ENCODE data around the gene TRIM69. TPM values are rescaled to one million over a fixed set of nuclear protein-coding genes. Genes with fewer than 3 reads are reported as not detected.
"Not testable (repeated sequence)": the region's sequence is repeated elsewhere in the genome, so short reads cannot be mapped to it uniquely, and the experiment has no call there.

TRIM69 gene
- total RNA-seq, 2 experiments from 2014 or later: 65.8 to 67.9 TPM

DNA sequence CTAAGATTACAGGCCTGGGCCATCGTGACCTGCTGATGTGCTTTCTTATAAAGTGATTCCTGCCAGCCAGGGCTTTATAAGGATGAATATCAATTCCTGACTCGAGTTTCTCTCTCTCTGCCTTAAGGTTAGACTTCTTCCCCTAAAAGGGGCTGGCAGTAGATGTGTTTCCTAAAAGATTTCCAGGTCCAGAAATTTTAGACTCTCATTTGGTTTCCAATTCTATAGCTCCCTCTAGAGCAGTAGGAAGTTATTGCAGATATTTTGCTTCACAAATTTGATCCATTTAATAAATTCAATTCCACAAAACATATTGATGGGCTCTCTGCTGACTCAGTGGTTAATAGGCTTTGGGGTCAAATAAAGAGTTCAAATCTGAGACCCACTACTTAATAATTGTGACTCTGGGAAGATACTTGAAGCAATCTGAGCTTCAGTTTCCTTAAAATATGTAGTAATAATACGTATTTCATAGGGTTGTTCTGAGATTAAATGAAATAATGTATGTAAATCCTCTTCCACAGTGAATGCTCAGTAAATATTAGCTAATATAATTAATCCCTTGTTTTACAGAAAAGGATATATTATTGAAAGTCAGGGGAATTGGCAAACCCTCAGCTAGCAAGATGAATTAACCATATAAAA, 2.1 kb downstream of the TRIM69 start:
- POLR2A ChIA-PET: interaction anchor here (0.6 to 15.3 kb wide), 4 partner anchors 10 to 75 kb away, joined by 3 to 474 read pairs (median 26); partner anchors contain the start of genes B2M, PATL2 and SPG11
- peak overlapping the region; percentile 47 for H3K27ac Mint-ChIP-seq
- no peak for DNase-seq
- CTCF ChIA-PET: interaction anchor here (0.6 to 7.7 kb wide), 37 partner anchors 8 to 435 kb away, joined by 3 to 150 read pairs (median 6); partner anchors contain the start of genes B2M, PATL2 and SPG11
- H3K4me3 Mint-ChIP-seq: peak overlapping the region; percentile 38
- H3K36me3 Mint-ChIP-seq (ENCODE audit: low read depth): peaks cover 8% of the 10 kb centered on the region
- H3K9me3 Mint-ChIP-seq (ENCODE audit: low read depth): no peaks in the 10 kb centered on the region
- ATAC-seq: no peak
- no peaks in the 10 kb centered on the region for H3K27me3 Mint-ChIP-seq
- peaks cover 47% of the 10 kb centered on the region for H3K4me1 Mint-ChIP-seq
- intact Hi-C loops (cut with DNase I, micrococcal nuclease): loop anchor here (1.0 to 5.0 kb wide), 6 partner anchors 9 to 160 kb away; partner anchors contain the start of gene SPG11 (in 1 of the 2)

DNA sequence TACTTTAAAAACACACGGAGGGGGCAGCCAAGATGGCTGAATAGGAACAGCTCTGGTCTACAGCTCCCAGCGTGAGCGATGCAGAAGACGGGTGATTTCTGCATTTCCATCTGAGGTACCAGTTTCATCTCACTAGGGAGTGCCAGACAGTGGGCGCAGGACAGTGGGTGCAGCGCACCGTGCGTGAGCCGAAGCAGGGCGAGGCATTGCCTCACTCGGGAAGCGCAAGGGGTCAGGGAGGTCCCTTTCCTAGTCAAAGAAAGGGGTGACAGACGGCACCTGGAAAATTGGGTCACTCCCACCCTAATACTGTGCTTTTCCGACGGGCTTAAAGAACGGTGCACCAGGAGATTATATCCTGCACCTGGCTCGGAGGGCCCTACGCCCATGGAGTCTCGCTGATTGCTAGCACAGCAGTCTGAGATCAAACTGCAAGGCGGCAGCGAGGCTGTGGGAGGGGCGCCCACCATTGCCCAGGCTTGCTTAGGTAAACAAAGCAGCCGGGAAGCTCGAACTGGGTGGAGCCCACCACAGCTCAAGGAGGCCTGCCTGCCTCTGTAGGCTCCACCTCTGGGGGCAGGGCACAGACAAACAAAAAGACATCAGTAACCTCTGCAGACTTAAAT, 3.0 kb downstream of the TRIM69 start:
- not testable (repeated sequence) for H3K27me3 Mint-ChIP-seq, H3K4me3 Mint-ChIP-seq
- CTCF ChIA-PET: interaction anchor here (0.9 to 7.7 kb wide), 30 partner anchors 8 to 193 kb away, joined by 3 to 150 read pairs (median 7); partner anchors contain the start of genes B2M, PATL2 and SPG11

DNA sequence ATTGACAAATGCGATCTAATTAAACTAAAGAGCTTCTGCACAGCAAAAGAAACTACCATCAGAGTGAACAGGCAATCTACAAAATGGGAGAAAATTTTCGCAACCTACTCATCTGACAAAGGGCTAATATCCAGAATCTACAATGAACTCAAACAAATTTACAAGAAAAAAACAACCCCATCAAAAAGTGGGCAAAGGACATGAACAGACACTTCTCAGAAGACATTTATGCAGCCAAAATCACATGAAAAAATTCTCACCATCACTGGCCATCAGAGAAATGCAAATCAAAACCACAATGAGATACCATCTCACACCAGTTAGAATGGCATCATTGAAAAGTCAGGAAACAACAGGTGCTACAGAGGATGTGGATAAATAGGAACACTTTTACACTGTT, 7.1 kb downstream of the TRIM69 start:
- POLR2A ChIA-PET, H3K4me1 Mint-ChIP-seq, CTCF ChIA-PET: not testable (repeated sequence)

More for the DNA sequence above, 3.0 kb downstream of the TRIM69 start:
- ATAC-seq; H3K9me3 Mint-ChIP-seq (ENCODE audit: low read depth); DNase-seq; H3K36me3 Mint-ChIP-seq (ENCODE audit: low read depth); H3K27ac Mint-ChIP-seq: not testable (repeated sequence)
- H3K4me1 Mint-ChIP-seq: peaks cover 41% of the 10 kb centered on the region
- intact Hi-C loops (cut with DNase I, micrococcal nuclease): loop anchor here (2.0 to 5.0 kb wide), 2 partner anchors 142 to 147 kb away; no protein-coding TSS in a partner anchor
- POLR2A ChIA-PET: interaction anchor here (1.7 kb wide), 1 partner anchor 11 kb away, joined by 6 read pairs; no protein-coding TSS in a partner anchor

DNA sequence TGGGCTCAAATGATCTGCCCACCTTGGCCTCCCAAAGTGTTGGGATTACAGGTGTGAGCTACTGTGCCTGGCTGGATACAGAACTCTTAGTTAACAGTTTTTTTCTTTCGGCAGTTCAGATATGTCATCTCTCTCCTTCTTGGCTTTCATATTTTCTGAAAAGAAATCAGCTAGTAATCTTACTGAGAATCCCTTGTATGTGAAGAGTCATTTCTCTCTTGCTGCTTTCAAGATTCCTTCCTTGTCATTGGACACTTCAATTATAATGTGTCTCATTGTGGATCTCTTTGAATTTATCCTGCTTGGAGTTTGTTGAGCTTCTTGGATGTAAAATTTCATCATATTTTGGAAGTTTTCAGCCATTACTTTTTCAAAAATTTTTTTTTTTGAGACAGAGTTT, 17.0 kb downstream of the TRIM69 start:
- peaks cover 22% of the 10 kb centered on the region for H3K4me1 Mint-ChIP-seq
- intact Hi-C loops (cut with DNase I, micrococcal nuclease): no loop called here
- H3K4me3 Mint-ChIP-seq: no peak overlapping the region
- POLR2A ChIA-PET: interaction anchor here (0.7 kb wide), 1 partner anchor 23 kb away, joined by 5 read pairs; no protein-coding TSS in a partner anchor
- CTCF ChIA-PET: interaction anchor here (0.8 to 3.6 kb wide), 4 partner anchors 15 to 169 kb away, joined by 4 to 19 read pairs (median 5); partner anchors contain the start of gene SPG11
- no peak for DNase-seq
- H3K36me3 Mint-ChIP-seq (ENCODE audit: low read depth): peaks cover 23% of the 10 kb centered on the region
- no peak overlapping the region for H3K27ac Mint-ChIP-seq
- H3K27me3 Mint-ChIP-seq: no peaks in the 10 kb centered on the region
- no peak for ATAC-seq
- H3K9me3 Mint-ChIP-seq (ENCODE audit: low read depth): peaks cover 10% of the 10 kb centered on the region

More for the DNA sequence above, 7.1 kb downstream of the TRIM69 start:
- H3K4me3 Mint-ChIP-seq; DNase-seq; H3K36me3 Mint-ChIP-seq (ENCODE audit: low read depth); H3K27ac Mint-ChIP-seq; H3K27me3 Mint-ChIP-seq; H3K9me3 Mint-ChIP-seq (ENCODE audit: low read depth); ATAC-seq; intact Hi-C loops (cut with DNase I, micrococcal nuclease): not testable (repeated sequence)

DNA sequence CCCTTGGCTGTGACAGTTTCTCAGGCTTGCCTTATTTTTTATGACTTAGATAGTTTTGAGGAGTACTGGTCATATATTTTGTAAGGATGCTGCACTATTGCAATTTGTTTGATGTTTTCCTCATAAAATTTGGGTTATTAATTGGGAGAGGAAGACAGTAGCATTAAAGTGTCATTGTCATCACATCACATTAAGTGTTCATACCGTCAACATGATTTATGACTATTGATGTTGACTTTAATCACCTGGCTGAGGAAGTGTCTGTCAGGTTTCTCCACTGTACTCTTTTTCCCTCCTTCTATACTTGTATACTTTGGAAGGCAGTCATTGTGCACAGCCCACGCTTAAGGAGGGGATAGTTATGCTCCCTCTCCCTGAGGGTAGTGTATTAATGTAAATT, 26.9 kb downstream of the TRIM69 start:
- H3K27ac Mint-ChIP-seq: no peak overlapping the region
- H3K36me3 Mint-ChIP-seq (ENCODE audit: low read depth): peaks cover 2% of the 10 kb centered on the region
- ChIA-PET POLR2A (no interaction called here), CTCF (no interaction called here)
- no peak for ATAC-seq
- intact Hi-C loops (cut with DNase I, micrococcal nuclease): no loop called here
- no peak for DNase-seq
- H3K27me3 Mint-ChIP-seq: no peaks in the 10 kb centered on the region
- H3K4me1 Mint-ChIP-seq: no peaks in the 10 kb centered on the region
- no peak overlapping the region for H3K4me3 Mint-ChIP-seq
- no peaks in the 10 kb centered on the region for H3K9me3 Mint-ChIP-seq (ENCODE audit: low read depth)

DNA sequence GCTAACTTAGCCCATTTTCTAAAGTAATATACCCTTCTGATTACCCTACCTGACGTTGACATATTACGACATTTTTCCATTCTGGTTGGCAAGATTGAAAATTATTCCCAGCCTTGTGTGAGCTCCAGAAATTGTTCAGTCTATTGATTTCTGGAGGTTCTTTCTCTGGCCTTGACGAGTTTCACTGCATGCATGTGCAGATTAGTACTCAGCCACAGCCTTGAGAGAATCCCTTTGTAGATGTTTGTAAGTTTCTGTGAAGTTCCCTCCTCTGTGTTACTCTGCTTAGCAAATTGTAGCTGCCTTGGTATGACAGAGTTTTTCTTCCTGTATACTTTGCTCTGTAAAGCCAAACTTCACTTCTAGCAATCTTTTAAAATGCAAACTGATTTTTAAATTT, 27.5 kb downstream of the TRIM69 start:
- H3K4me1 Mint-ChIP-seq: no peaks in the 10 kb centered on the region
- ChIA-PET CTCF (interaction anchor here (0.7 to 1.3 kb wide), 2 partner anchors 100 to 185 kb away, joined by 3 to 5 read pairs; partner anchors contain the start of gene SPG11), POLR2A (no interaction called here)
- intact Hi-C loops (cut with DNase I, micrococcal nuclease): no loop called here
- H3K27ac Mint-ChIP-seq: no peak overlapping the region
- H3K9me3 Mint-ChIP-seq (ENCODE audit: low read depth): no peaks in the 10 kb centered on the region
- no peak for DNase-seq
- H3K4me3 Mint-ChIP-seq: no peak overlapping the region
- H3K36me3 Mint-ChIP-seq (ENCODE audit: low read depth): peaks cover 2% of the 10 kb centered on the region
- no peak for ATAC-seq
- no peaks in the 10 kb centered on the region for H3K27me3 Mint-ChIP-seq

DNA sequence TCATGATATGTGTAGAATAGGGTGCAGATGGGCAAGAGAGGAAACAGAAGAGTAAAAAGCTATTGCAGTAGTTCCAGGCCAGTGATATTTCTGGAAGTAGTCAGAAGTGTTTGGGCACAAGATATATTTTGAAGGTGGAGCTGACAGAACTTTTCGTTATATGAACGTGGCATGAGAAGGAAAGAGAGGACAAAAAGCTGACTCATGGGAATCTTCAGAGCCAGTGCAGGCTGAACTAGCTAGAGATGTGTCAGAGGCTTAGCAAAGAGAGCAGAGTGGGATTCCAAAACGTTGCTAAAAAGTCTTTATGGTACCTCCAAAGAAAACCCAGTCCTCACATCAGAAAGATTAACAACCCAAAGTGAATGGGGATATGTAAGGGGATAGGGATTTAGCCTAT, 28.7 kb downstream of the TRIM69 start:
- Mint-ChIP-seq H3K27ac (no peak overlapping the region), H3K9me3 (ENCODE audit: low read depth) (peaks cover 3% of the 10 kb centered on the region), H3K36me3 (ENCODE audit: low read depth) (peaks cover 5% of the 10 kb centered on the region), H3K4me1 (no peaks in the 10 kb centered on the region), H3K27me3 (no peaks in the 10 kb centered on the region), H3K4me3 (no peak overlapping the region)
- DNase-seq: no peak
- ChIA-PET CTCF (interaction anchor here (0.6 to 1.9 kb wide), 4 partner anchors 9 to 186 kb away, joined by 3 to 7 read pairs (median 4); no protein-coding TSS in a partner anchor), POLR2A (interaction anchor here (1.0 to 1.1 kb wide), 2 partner anchors 46 to 188 kb away, joined by 3 to 5 read pairs; no protein-coding TSS in a partner anchor)
- no peak for ATAC-seq
- intact Hi-C loops (cut with DNase I, micrococcal nuclease): no loop called here

DNA sequence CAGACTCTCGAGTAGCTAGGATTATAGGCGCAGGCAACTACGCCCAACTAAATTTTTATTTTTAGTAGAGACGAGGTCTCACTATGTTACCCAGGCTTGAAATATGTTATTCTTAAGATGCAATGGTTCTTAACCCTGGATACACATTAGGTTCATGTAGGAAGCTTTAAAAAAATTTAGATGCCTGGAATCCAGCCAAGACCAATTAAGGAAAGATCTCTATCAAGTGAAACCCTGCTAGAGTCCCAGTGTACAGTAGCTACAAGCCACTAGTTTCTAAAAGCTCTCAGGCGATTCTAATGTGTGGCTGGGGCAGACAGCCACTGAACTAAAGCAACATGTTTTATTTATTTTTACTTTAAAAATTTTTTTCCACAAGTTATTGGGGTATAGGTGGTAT, 33.2 kb downstream of the TRIM69 start:
- intact Hi-C loops (cut with DNase I, micrococcal nuclease): no loop called here
- Mint-ChIP-seq H3K4me1 (no peaks in the 10 kb centered on the region), H3K4me3 (no peak overlapping the region), H3K36me3 (ENCODE audit: low read depth) (peaks cover 22% of the 10 kb centered on the region), H3K9me3 (ENCODE audit: low read depth) (peaks cover 16% of the 10 kb centered on the region), H3K27me3 (no peaks in the 10 kb centered on the region), H3K27ac (no peak overlapping the region)
- ATAC-seq (no peak), DNase-seq (no peak)
- ChIA-PET POLR2A (interaction anchor here (0.7 kb wide), 1 partner anchor 65 kb away, joined by 4 read pairs; no protein-coding TSS in a partner anchor), CTCF (interaction anchor here (0.8 to 1.9 kb wide), 4 partner anchors 11 to 31 kb away, joined by 3 to 5 read pairs (median 4); no protein-coding TSS in a partner anchor)

DNA sequence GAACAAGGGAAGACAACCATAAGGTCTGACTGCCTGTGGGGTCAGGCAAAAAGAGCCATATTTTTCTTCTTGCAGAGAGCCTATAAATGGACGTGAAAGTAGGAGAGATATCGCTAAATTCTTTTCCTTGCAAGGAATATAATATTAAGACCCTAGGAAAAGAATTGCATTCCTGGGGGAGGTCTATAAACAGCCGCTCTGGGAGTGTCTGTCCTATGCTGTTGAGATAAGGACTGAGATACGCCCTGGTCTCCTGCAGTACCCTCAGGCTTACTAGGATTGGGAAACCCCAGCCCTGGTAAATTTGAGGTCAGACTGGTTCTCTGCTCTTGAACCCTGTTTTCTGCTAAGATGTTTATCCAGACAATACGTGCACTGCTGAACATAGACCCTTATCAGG, 34.4 kb downstream of the TRIM69 start:
- H3K4me1 Mint-ChIP-seq; POLR2A ChIA-PET; H3K4me3 Mint-ChIP-seq; DNase-seq; H3K27me3 Mint-ChIP-seq; CTCF ChIA-PET; intact Hi-C loops (cut with DNase I, micrococcal nuclease); ATAC-seq; H3K27ac Mint-ChIP-seq: not testable (repeated sequence)
- Mint-ChIP-seq H3K36me3 (ENCODE audit: low read depth) (peaks cover 22% of the 10 kb centered on the region), H3K9me3 (ENCODE audit: low read depth) (peaks cover 16% of the 10 kb centered on the region)

DNA sequence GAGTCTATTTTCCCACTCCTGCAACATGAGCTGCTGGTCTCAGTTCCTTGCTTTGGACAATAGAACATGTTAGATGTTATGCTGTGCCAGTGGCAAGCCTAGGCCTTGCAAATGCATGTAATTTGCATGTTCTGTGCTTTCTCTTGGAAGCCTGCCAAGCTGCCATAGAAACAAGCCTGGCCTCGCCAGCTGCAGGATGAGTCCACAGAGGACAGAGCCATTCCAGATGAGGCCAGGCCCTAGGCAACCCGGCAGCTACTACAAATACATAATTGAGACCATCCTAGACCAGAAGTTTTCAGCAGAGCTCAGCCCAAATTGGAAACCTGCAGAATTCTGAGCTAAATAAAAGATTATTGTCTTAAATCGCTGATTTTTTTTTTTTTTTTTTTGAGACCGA, 39.6 kb downstream of the TRIM69 start:
- ATAC-seq: no peak
- intact Hi-C loops (cut with DNase I, micrococcal nuclease): no loop called here
- Mint-ChIP-seq H3K4me1 (no peaks in the 10 kb centered on the region), H3K36me3 (ENCODE audit: low read depth) (peaks cover 12% of the 10 kb centered on the region), H3K27ac (no peak overlapping the region), H3K4me3 (no peak overlapping the region), H3K27me3 (no peaks in the 10 kb centered on the region), H3K9me3 (ENCODE audit: low read depth) (peaks cover 5% of the 10 kb centered on the region)
- CTCF ChIA-PET: interaction anchor here (0.8 to 1.4 kb wide), 2 partner anchors 15 to 38 kb away, joined by 3 read pairs; no protein-coding TSS in a partner anchor
- no peak for DNase-seq
- POLR2A ChIA-PET: interaction anchor here (0.6 kb wide), 2 partner anchors 23 to 40 kb away, joined by 3 to 5 read pairs; partner anchors contain the start of gene TRIM69

DNA sequence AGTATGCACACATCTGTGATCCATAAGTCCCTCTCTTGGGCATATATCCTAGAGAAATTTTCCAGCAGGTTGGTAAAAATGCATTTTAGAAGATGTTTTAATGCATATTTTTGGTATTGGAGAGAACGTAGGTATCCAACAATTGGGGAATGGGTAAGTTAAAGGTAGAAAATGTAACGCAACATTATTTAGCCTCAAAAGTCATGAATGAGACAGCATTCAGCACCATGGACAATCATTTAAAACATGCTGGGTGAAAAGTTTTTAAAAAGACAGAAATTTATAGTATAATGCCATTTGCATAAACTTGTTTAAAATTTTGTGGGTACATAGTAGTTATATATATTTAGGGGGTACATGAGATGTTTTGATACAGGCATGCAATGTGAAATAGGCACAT, 43.4 kb downstream of the TRIM69 start:
- Mint-ChIP-seq H3K27me3 (no peaks in the 10 kb centered on the region), H3K4me3 (no peak overlapping the region), H3K9me3 (ENCODE audit: low read depth) (no peaks in the 10 kb centered on the region), H3K27ac (no peak overlapping the region), H3K36me3 (ENCODE audit: low read depth) (no peaks in the 10 kb centered on the region), H3K4me1 (peaks cover 9% of the 10 kb centered on the region)
- ATAC-seq (no peak), DNase-seq (no peak)
- intact Hi-C loops (cut with DNase I, micrococcal nuclease): no loop called here
- ChIA-PET CTCF (interaction anchor here (1.6 kb wide), 1 partner anchor 11 kb away, joined by 3 read pairs; no protein-coding TSS in a partner anchor), POLR2A (no interaction called here)
